ENCODE results near the gene TMEM9.

- TF ChIP-seq EZH2 (IDR thresholded peaks at IDR 0.05; ENCODE audit: insufficient read depth, poor library complexity, severe bottlenecking) (no peak), EZH2phosphoT487 (IDR thresholded peaks at IDR 0.05; ENCODE audit: insufficient read depth, low read depth) (no peak)
Observed at GRCh38 chr1:201114245-201115131, 39.8 kb downstream of the TMEM9 start.
